Activated CD8-positive, alpha-beta memory T cell treated with anti-CD3 and anti-CD28 coated beads, Interleukin-2, amount 50 U/mL, for 24 hours (primary cell): ENCODE results near the gene SGMS2.
A peak's percentile ranks its signal among the peaks of the same experiment; 100 is the strongest.
"Not testable (repeated sequence)": the region's sequence is repeated elsewhere in the genome, so short reads cannot be mapped to it uniquely, and the experiment has no call there.

Experiments used
- DNase-seq: peaks from one replicate; pipeline ENCODE4 v3.0.0-alpha.2; 2020; ENCODE audit errors: extremely low read depth

Gene SGMS2

GRCh38 chr4:107908377-107908776, 83.6 kb downstream of the SGMS2 start:
- DNase-seq, result no peak

GRCh38 chr4:107913283-107913899, 88.7 kb downstream of the SGMS2 start:
- no peak for DNase-seq

GRCh38 chr4:107915220-107915619, 90.5 kb downstream of the SGMS2 start:
- no peak for DNase-seq

GRCh38 chr4:107916623-107917022, 91.9 kb downstream of the SGMS2 start:
- DNase-seq, result no peak

- no peak for DNase-seq
Observed at GRCh38 chr4:107917500-107917899, 92.8 kb downstream of the SGMS2 start.

- no peak for DNase-seq
Observed at GRCh38 chr4:107922486-107923473, 98.0 kb downstream of the SGMS2 start.

GRCh38 chr4:107925713-107926112, 101.0 kb downstream of the SGMS2 start:
- DNase-seq, result not testable (repeated sequence)

GRCh38 chr4:107926875-107927274, 102.1 kb downstream of the SGMS2 start:
- DNase-seq, result not testable (repeated sequence)

GRCh38 chr4:107930821-107931774, 106.4 kb downstream of the SGMS2 start, which contains the start of gene CYP2U1:
Gene CYP2U1, plus strand, starts transcription at chr4:107931549. Its CDS starts 95 bp downstream, at chr4:107931644.
- peak; percentile 32 for DNase-seq

- DNase-seq, result no peak
Observed at GRCh38 chr4:107931775-107932321, 107.1 kb downstream of the SGMS2 start.

GRCh38 chr4:107935246-107935645, 110.5 kb downstream of the SGMS2 start:
- DNase-seq, result no peak

- DNase-seq, result no peak
Observed at GRCh38 chr4:107937040-107937439, 112.3 kb downstream of the SGMS2 start.

- no peak for DNase-seq
Observed at GRCh38 chr4:107939307-107939706, 114.6 kb downstream of the SGMS2 start.

- DNase-seq, result no peak
Observed at GRCh38 chr4:107945809-107946208, 121.1 kb downstream of the SGMS2 start.

- DNase-seq, result no peak
Observed at GRCh38 chr4:107950746-107951540, 126.2 kb downstream of the SGMS2 start.

- DNase-seq, result no peak
Observed at GRCh38 chr4:107951551-107951950, 126.8 kb downstream of the SGMS2 start.

- no peak for DNase-seq
Observed at GRCh38 chr4:107956011-107956410, 131.3 kb downstream of the SGMS2 start.
